Retina (tissue), 1 donor: ENCODE results near the gene FHAD1.

Source experiments
- DNase-seq: peaks from one replicate; pipeline ENCODE4 v3.0.0-alpha.2; 2016

Gene FHAD1

GRCh38 chr1:15330028-15330427 is 83.0 kb downstream of the FHAD1 start:
- DNase-seq: no peak

- no peak for DNase-seq
Measured at GRCh38 chr1:15331180-15331579, 84.2 kb downstream of the FHAD1 start.

GRCh38 chr1:15331734-15332133 is 84.7 kb downstream of the FHAD1 start:
- DNase-seq: no peak

- DNase-seq: no peak
Measured at GRCh38 chr1:15332525-15332924, 85.5 kb downstream of the FHAD1 start.

- no peak for DNase-seq
Measured at GRCh38 chr1:15332952-15333715, 86.1 kb downstream of the FHAD1 start.

GRCh38 chr1:15334995-15335394 is 88.0 kb downstream of the FHAD1 start:
- DNase-seq: no peak

- DNase-seq: no peak
Measured at GRCh38 chr1:15336866-15337265, 89.8 kb downstream of the FHAD1 start.

GRCh38 chr1:15337656-15338402 is 90.8 kb downstream of the FHAD1 start:
- no peak for DNase-seq

- no peak for DNase-seq
Measured at GRCh38 chr1:15339570-15339969, 92.5 kb downstream of the FHAD1 start.

- no peak for DNase-seq
Measured at GRCh38 chr1:15341228-15341627, 94.2 kb downstream of the FHAD1 start.

GRCh38 chr1:15341634-15342407 is 94.8 kb downstream of the FHAD1 start:
- DNase-seq: no peak

GRCh38 chr1:15342408-15342967 is 95.5 kb downstream of the FHAD1 start:
- no peak for DNase-seq

GRCh38 chr1:15343099-15343498 is 96.1 kb downstream of the FHAD1 start:
- no peak for DNase-seq

- DNase-seq: no peak
Measured at GRCh38 chr1:15343729-15344128, 96.7 kb downstream of the FHAD1 start.

- no peak for DNase-seq
Measured at GRCh38 chr1:15344380-15344779, 97.4 kb downstream of the FHAD1 start.

- DNase-seq: no peak
Measured at GRCh38 chr1:15344800-15345704, 98.0 kb downstream of the FHAD1 start.

- no peak for DNase-seq
Measured at GRCh38 chr1:15345705-15346345, 98.8 kb downstream of the FHAD1 start.

GRCh38 chr1:15346346-15347030 is 99.5 kb downstream of the FHAD1 start:
- no peak for DNase-seq

- DNase-seq: no peak
Measured at GRCh38 chr1:15347182-15347581, 100.2 kb downstream of the FHAD1 start.

GRCh38 chr1:15348648-15349047 is 101.6 kb downstream of the FHAD1 start:
- DNase-seq: no peak

- DNase-seq: no peak
Measured at GRCh38 chr1:15349133-15349532, 102.1 kb downstream of the FHAD1 start.
